ENCODE results near the gene LDLRAD2.

Gene LDLRAD2

DNA sequence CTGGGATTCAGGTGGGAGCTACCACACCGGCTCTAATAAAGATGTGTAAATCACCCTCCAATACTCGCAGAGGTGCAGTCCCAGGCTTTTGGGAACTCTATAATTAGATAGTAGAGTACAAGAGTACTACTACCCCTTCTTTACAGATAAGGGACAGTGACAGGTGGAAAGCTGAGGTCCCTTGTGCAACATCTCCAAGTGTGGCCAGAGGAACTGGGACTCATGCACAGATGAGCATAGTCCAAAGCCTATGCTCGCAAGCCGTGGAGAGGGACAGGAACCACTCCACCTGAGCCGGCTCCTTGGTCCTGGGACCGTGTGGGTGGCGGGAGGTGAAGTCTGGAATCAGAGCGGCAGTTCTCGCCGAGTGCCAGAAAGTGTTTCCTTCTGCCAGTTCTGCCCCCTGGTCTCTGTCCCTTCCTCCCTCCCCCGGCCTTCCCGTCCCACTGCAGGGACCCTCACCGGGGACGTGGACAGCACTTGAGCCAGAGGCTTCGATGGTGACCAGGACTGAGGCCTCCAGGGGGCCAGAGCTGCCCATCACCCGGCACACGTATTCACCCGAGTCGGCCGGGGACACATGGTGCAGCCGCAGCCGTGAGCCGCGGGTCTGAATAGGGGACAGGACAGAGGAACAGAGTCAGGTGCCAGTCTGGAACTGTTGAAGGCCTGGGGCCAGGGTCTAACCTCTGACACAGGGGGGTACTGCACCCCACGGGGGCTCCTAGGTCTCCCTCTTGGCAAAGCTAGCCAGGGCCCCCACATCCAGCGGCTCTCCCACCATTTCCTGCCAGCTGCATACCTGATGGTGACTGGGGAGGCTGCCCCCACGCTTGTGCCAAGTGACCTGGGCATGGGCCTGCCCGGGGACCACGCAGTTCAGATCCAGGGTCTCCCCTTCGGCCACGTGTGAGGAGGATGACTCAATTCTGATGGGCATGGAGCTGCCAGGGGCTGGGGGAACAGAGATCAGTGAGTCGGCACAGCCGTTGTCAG, 33.9 kb downstream of the LDLRAD2 start:
- no peak for DNase-seq

DNA sequence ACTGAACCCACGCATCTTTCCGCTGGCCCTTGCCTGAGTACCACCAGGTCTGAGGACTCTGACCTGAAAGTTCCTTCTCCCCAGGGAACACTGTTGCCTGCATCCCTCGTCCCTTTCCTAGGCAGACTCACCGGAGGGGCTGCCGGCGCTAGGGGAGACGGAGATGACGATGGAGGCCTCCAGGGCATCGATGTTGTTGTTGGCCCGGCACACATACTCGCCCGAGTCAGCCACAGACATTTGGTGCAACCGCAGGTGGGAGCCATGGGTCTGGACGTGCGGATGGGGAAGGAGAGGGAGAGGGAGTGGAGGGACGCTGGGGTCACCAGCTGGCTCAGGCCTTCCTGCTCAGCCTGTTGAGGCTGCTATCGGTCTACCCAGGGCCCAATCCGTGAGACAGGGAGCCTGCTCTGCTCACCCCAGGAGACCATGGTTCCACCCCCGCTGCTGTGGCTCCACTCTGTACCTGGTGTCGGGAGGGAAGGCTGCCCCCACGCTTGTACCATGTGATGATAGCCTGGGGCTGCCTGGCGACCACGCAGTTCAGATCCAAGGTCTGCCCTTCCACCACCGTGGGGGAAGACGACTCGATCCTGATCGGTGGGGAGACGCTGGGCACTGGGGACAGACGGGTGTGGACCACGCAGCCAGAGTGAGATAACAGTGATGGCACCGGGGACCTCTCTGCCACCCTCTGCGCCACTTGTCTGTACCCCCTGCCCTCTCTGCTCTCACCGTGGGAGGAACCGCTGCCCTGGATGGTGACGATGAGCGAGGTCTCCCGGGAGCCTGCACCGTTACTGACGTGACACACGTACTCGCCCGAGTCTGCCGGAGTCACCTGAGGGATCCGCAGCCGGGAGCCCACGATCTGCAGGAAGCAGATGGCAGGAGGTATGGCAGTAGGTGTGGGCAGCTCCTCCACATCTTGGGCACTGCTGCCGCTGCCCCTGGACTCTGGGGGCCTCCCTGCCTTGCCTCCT, 35.4 kb downstream of the LDLRAD2 start:
- DNase-seq = no peak

DNA sequence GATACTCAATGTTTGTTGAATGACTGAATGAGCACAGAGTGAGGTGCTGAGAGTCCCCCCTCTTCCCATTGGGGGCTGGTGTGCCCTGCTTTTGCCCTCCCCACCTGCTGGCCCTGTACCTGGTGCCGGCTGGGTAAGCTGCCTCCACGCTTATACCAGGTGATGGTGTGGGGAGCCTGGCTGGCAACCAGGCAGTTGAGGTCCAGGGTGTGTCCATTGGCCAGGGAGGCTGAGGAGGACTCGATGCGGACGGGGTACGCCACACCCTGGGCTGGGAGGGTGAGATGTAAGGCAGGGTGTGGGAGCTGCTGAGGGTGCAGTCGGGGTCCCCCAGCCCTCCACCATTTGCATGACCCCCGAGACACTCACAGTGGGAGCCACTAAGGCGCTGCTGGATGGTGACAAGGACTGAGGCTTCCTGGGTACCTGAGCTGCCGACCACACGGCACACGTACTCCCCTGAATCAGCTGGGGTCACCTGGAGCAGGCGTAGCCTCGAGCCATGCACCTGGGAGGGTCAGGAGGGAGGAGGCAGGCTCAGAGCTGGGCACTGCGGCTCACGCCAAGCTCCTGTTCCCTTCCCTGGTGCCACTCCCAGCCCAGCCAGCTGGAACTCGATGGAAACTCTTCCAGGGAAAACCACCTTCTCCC, 36.6 kb downstream of the LDLRAD2 start:
- DNase-seq = no peak

DNA sequence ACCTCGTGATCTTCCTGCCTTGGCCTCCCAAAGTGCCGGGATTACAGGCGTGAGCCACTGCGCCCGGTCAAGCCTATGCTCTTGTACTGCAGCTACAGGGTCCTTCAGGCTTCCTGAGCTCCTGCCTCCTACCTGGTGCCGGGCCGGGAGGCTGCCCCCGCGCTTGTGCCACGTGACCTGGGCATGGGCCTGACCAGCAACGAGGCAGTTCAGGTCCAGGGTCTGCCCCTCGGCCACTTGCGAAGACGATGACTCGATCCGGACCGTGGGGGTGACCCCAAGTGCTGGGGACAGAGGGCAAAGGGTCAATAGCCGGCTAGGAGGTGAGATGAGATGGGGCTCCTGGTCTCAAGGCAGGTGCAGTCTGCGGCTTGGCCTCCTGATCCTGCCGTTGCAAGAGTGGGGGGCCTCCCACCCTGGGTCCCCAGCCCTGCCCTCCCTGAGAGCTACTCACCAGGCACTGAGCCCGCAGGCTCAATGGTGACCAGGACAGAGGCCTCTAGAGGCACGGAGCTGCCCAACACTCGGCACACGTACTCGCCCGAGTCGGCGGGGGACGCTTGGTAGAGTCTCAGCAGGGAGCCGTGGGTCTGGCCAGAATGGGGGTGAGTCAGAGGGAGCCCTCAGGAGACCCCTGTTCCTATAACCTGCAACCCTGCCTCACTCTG, 38.0 kb downstream of the LDLRAD2 start:
- no peak for DNase-seq

DNA sequence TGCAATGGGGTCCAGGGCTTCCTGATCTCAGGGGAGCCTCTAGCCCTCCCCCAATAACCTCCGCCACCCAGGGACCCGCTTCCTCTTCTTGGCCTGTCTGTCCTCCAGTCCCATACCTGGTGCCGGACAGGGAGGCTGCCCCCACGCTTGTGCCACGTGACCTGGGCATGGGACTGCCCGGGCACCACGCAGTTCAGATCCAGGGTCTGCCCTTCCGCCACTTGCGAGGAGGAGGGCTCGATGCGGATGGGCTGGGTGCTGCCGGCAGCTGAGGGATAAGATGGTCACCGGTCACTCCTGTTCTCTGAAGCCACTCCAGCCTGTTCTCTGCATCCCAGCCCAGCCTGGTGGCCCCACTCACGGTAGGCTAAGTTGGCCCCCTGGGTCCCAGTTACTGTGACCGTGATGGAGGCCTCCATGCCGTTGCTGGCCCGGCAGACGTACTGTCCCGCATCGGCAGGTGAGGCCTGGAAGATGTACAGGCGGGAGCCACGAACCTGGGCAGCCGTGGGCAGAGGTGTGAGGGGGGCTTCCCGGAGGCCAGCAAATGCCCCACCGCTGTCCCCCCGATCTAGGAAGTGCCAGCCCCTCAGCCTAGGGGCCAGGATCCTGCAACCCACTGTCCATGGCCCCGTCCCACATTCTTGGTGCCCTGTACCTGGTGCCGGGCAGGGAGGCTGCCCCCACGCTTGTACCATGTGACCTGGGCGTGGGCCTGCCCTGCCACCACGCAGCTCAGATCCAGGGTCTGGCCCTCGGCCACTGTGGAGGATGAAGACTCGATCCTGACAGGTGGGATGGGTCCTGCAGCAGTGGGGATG, 39.6 kb downstream of the LDLRAD2 start:
- DNase-seq = no peak

DNA sequence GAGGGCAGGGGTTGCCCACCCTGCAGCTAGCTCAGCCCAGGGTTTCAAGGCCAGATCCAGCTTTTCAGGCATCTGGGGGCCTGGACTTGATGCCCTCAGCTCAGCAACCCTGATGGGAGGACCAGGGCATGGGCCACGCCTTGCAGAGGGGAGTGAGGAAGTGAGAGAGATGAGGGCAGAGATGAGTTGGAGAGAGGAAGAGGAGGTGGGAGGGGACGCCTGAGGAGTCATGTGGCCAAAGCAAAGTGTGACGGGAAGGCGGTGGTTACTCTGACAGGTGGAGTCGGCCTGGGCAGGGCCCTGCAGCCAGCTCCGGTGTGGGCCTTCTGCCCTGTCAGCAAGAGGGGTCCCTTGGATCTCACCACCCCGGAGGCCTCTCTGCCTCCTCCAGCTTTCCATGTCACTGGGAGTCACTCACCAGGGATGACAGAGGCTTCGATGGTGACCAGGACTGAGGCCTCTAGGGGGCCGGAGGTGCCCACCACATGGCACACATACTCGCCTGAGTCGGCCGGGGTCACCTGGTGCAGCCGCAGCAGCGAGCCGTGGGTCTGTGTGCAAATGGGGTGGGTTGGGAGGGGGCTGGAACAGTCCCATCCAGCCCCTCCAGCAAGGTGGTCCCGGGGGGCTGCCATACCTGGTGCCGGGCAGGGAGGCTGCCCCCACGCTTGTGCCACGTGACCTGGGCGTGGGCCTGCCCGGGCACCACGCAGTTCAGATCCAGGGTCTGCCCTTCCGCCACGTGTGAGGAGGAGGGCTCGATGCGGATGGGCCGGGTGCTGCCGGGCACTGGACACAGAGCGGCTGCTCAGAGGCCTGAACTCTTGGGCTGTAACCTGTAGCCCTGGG, 40.4 kb downstream of the LDLRAD2 start:
- no peak for DNase-seq

DNA sequence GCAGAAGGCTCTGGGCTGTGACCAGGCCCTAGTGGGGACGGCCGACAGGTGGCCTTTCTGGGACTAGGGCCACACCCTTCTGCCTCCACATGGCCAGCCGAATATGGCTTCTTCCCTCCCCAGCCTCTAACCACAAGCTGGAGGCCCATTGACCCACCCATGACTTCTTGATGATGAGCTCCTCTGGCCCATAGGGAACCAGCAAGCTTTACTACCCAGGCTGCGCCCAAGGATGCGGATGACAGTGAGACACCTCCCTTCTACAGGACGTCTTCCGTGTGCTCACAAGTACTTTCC, 41.0 kb downstream of the LDLRAD2 start:
- DNase-seq = no peak

DNA sequence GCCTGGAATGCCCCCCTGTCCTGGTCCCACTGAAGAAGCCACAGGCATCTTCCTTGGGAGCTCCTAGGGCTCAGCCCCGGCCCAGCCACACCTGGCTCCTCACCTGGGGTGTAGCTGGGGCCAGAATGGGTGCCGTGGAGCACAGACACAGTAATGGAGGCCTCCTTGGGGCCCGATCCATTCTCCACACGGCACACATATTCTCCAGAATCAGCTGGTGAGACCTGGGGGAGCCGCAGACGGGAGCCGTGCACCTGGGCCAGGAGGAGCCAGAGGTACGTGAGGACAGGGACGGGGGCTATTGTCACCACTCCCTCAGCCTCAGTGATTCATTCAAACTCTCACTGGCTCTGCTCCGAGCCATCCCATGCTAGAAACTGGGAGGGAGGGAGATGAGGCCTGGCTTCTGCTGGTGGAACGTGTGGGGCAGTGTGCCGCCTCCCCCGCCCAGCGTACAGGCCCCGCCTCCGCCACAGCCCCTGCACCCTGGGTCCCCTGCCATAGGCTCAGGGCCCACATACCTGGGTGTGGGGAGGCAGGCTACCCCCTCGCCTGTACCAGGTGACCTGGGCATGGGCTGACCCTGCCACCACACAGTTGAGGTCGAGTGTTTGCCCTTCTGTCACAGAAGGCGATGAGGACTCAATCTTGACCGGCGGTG, 42.2 kb downstream of the LDLRAD2 start:
- DNase-seq = no peak

DNA sequence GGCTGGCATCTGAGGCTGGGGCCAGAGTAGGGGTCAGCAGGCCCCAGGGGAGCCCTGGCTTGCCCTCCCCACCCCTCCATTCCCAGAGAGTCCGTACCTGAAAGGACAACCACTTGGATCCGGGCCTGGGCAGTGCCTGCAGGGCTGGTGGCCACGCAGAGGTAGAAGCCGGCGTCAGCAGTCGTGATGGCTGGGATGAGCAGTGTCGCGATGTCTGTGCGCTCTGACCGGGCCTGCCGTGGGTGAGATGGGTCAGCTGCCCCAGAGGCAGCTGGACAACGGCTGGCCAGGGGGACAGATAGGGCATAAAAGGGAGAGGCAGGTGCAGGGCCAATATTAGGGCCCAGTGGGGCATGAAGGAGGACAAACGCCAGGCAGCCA, 42.7 kb downstream of the LDLRAD2 start:
- no peak for DNase-seq

DNA sequence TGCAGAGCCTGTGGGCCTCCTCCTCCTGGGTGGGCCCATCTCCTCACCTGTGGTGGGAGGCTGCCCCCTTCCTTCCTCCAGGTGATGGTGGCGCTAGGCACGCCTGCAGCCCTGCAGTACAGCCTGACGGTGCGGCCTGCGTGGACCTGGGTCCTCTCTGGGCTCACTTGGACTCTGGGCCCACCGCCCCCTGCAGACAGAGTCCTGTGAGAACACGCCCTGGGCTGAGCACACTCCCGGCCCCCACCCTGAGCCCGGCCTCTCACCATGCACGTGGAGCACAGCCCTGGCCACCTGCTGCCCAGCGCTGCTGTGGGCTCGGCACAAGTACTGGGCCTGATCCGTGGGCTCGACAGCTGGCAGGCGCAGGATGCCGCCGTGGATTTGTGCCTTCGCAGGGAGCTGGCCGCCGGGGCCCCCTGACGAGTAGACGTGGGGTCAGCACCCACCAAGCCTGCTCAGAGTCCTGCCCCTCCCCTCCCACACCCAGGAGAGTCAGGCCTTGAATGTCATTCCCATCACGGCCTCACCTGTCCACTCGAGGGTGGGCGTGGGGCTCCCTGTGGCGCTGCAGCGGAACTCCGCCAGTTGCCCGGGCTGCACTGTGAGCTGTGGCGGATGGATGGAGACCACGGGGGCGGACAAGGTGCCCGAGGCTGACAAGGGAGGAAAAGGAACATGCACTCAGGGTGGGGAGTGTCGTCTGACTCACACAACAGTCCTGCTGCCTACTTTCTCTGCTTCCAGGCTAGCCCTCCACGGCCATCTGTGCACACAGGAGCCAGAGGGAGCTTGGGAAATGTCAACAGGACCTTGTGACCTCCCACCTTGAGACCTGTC, 43.4 kb downstream of the LDLRAD2 start:
- DNase-seq = no peak

DNA sequence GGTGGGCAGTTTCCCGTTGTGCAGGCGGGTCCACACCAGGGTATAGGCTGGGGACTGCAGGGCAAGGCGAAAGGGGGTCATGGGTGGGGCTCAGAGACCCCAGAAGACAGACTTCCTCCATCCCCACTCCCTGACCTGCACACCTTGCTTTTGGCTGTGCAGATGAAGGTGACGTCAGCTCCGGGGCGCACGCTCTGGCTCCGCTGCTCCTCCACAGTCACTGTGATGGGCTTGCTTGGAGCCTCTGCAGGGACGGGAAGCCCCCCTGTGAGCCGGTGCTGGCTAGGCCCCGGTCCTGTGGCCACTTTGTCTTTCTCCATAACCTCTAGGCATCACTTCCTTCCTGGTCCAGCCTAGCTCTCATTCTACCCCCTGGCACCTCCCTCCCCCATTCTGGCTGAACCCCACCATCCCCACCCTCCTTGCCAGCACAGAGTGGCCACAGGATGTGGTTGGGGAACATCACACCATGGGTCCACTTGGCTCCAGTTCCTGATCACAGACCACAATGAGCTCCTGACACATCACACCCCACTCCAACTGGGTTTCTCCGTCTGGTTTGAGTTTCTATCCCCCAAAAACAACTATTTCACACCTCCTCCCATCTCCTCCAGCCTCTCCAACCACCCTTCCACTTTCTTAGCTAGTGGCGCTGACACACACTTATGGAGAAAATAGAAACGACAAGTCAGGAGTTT, 45.2 kb downstream of the LDLRAD2 start:
- DNase-seq = no peak

DNA sequence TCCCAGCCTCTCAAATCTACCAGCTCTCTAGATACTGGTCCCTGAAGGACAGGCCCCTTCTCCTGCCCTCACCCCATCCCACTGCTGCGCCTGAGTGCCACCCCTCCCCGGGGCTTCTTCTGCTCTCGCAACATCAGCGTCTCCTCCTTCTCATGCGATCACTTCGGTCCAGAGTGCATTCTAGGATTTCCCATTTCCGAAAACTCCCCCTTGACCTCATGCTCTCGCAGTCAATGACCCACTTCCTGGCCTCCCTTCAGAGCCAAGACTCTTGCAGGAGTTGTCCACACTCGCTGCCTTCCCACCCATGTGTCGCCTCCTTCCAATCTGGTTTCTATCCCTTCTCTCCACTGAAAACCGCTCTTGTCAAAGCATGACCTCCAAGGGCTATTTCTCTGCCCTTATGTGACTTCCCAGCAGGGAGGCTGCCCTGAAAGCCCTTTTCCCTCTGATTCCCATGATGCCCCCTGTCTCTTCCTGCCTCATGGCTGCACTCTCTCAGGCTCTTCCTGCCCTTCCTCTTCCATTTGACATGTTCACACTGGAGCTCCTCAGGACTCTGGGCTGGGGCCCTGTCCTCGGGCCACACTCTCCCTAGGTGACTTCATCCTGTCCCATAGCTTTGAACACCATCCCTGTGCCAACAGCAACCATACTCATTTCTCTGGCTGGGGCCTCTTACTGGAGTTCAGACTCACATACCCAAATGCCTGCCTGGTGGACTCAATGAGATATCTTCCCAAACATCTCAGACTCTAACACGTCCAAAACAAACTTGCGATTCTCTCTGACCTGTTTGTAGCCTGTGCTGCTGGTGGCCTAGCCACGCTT, 46.0 kb downstream of the LDLRAD2 start:
- DNase-seq = no peak

DNA sequence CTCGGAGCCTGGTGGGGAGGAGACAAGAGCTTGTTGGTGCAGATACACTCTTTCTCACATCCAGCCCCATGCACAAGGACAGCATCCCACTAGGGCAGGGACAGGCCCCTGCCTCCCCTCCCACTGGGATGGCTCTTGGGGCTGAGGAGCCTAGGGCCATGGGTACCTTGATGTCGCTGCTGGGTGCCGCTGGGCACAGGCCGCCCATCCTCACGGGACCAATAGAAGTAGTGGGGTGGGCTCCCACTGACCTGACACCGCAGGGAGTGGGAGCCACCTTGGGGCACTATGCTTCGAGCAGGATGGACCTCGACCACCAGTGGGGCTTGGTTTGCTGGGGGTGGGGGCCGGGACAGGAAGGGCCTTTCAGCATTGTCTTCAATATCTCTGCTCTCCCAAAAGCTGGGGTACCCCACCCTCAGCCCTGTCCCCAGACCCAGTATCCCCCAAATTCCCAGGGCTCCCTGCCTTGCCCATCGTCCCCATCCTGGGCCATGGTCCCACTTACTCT, 47.7 kb downstream of the LDLRAD2 start:
- no peak for DNase-seq

DNA sequence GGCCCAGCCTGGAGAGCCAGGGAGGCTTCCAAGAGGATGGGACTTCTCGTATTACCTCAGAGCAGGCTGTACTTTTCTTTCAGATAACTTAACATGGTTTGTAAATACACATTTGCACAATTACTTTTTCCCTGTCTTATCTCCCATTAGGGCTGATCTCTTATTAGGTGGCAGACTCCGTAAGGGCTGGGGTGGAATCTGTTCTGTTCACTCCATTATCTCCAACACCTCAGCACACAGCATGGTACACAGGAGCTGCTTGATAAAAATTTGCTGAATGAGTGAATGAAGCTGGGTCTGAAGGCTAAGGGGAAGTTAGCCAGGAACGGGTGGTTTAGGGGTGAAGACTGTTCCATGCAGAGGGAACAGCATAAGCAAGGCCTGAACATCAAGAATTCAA, 48.9 kb downstream of the LDLRAD2 start:
- no peak for DNase-seq

DNA sequence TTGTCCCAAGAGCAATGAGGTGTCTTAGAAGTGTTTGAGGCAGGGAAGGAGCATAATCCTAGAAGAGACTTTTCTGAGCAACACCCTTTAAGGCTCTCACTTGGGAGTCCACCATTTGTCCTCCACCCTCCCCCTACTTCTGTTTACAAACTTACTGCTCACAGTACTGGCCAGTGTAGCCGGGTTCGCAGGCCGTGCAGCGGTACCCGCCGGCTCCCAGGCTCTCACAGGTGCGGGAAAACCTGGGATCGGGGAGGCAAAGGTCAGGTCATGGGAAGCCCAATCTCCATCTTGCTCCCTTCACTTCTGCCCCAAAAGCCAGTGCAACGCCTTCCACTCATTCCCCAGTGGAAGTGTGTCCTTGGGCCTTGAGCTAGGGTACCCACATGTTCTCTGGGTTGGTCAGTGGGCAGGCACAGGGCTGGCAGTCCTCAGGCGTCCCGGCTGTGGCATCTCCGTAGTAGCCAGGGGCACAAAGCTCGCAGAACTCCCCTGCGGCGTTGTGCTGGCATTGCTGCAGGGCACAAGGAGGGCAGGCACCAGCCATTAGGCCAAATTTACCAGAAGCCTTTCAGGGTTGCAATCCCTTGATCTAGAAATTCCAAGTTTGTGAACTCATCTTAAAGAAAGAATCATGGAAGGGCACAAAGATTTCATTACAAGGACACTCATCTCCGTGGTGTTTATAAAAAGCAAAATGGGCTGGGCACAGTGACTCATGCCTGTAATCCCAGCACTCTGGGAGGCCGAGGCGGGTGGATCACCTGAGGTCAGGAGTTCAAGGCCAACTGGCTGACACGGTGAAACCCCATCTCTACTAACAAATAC, 49.8 kb downstream of the LDLRAD2 start:
- DNase-seq = no peak

DNA sequence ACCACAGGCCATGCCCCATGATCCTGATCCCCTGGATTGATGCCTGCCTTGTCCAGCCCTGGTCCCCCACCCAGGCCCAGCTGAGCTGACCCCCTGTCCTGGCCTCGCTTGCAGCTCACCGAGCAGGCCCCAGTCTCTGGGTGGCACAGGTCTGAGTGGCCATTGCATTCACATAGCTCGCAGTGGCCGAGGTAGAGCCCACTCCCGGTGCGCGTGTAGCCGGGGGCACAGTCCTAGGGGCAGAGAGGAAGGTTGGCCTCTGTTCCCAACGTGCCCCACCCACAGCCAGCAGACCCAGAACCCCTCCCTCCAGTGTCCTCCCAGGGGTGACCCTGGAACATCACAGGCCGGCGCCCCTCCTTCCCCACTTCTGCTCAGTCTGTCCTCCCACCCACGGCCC, 51.9 kb downstream of the LDLRAD2 start:
- no peak for DNase-seq

DNA sequence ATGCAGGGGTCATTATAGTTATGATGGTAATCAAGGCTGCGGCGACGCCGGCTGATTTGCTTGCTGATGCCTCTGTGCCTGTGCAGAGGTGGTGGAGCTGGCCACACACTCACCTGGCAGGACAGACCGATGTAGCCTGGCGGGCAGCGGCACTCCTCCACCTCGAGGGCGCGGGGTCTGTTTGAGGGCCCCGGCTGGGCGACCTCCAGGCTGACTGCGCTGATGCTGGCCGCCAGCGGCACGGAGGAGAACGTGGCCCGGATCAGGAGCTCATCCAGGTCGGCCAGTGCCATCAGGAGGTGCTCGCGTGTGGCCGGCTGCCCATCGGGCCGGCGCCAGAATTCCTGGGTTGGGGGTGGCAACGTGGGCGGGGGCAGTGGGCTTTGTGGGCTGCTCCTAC, 52.7 kb downstream of the LDLRAD2 start:
- no peak for DNase-seq
